ENCODE measurements around the gene CENPA. TPM values are rescaled to one million over a fixed set of nuclear protein-coding genes. Genes with fewer than 3 reads are reported as not detected.
A peak's percentile ranks its signal among the peaks of the same experiment; 100 is the strongest.

Gene CENPA
- total and polyA plus RNA-seq, 12 donors = 0.25 to 33.1 (median 2.9) TPM; not detected in 2

GRCh38 chr2:26809211-26809610 lies 23.4 kb downstream of the CENPA start:
- Histone ChIP-seq H3K27ac (no peak overlapping the region), H3K27me3 (peaks cover 0 to 12% (median 5%) of the 10 kb centered on the region in 7 donors), H3K4me3 (no peak overlapping the region), H3K36me3 (no peaks in the 10 kb centered on the region), H3K9me3 (no peaks in the 10 kb centered on the region), H3K4me1 (peaks cover 0 to 9% (median 0%) of the 10 kb centered on the region in 9 donors)
- no peak for DNase-seq
- no peak for TF ChIP-seq CTCF (IDR thresholded peaks at IDR 0.05)
- ATAC-seq = no peak
- WGBS, 2 donors = 94 to 99% methylated on average over 3 of the region's 3 CpGs
- intact Hi-C loops (cut with DNase I) = no loop called here

- Histone ChIP-seq H3K27me3 (peaks cover 0 to 16% (median 5%) of the 10 kb centered on the region in 7 donors), H3K9me3 (no peaks in the 10 kb centered on the region), H3K4me1 (peaks cover 0 to 9% (median 0%) of the 10 kb centered on the region in 9 donors), H3K27ac (no peak overlapping the region), H3K4me3 (no peak overlapping the region), H3K36me3 (no peaks in the 10 kb centered on the region)
- WGBS, 2 donors = 52 to 54% methylated on average over 6 of the region's 6 CpGs
- DNase-seq (no peak), ATAC-seq (peak in 5 of 8 donors; percentile 21 to 69 (median 35))
- TF ChIP-seq CTCF (IDR thresholded peaks at IDR 0.05) = no peak
- intact Hi-C loops (cut with DNase I) = no loop called here
These were observed 24.2 kb downstream of the CENPA start for GRCh38 chr2:26809876-26810577.

GRCh38 chr2:26811261-26811660 lies 25.4 kb downstream of the CENPA start:
- H3K4me1 ChIP-seq = peaks cover 0 to 9% (median 0%) of the 10 kb centered on the region in 9 donors
- no peaks in the 10 kb centered on the region for H3K9me3 ChIP-seq
- H3K36me3 ChIP-seq = no peaks in the 10 kb centered on the region
- DNase-seq (no peak), ATAC-seq (no peak)
- intact Hi-C loops (cut with DNase I) = no loop called here
- peaks cover 0 to 28% (median 6%) of the 10 kb centered on the region in 7 donors for H3K27me3 ChIP-seq
- no peak overlapping the region for H3K27ac ChIP-seq
- no peak for TF ChIP-seq CTCF (IDR thresholded peaks at IDR 0.05)
- no peak overlapping the region for H3K4me3 ChIP-seq
- 74 to 83% methylated on average over 8 of the region's 8 CpGs for WGBS, 2 donors

DNA sequence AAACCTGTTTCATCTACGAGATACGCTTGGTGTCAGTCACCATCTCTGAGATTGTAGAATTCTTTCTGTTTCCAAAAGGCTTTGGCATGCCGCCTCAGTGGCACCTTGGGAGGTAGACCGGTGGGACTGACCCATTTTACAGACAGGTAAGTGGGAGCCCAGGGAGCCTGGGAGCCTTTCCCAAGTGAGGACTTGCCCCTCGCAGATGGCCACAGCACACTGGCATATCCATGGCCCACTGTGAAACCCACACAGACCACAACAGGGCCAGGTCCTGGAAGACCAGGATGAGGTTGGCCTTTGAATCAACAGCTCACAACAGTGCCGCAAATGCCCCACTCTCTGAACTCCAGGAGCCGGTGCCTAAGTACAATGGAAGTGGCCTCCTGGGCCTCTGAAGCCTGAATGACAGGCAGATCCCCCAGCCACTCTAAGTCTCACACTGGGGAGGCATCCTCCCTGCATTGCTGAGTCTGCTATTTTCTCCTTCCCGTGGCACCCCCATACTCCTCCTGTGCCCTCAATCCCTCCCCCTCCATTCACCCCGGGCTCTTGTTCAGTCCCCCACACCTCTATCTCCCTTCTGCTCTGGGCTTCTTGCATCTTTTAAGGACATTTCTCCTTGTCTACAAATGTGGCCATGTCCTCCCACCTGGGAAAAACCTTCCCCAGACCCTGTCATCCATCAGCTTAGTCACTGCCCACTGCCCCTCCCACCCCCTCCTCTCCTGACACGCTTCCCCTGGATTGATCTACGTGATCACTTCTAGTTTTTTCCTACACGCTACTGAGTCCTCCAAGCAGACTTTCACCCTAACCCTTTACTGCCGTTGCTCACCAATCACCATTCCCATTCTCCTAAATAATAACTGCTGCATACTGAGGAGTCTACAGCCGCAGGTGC lies 26.2 kb downstream of the CENPA start:
- no peak overlapping the region for H3K27ac ChIP-seq
- WGBS, 2 donors = 75 to 78% methylated on average over 14 of the region's 14 CpGs
- no peaks in the 10 kb centered on the region for H3K9me3 ChIP-seq
- H3K4me1 ChIP-seq = peaks cover 0 to 9% (median 0%) of the 10 kb centered on the region in 9 donors
- no peaks in the 10 kb centered on the region for H3K36me3 ChIP-seq
- no peak overlapping the region for H3K4me3 ChIP-seq
- DNase-seq = no peak
- no peak for ATAC-seq
- H3K27me3 ChIP-seq = peaks cover 0 to 35% (median 6%) of the 10 kb centered on the region in 7 donors
- intact Hi-C loops (cut with DNase I) = no loop called here
- no peak for TF ChIP-seq CTCF (IDR thresholded peaks at IDR 0.05)
